ENCODE measurements around the gene KCNQ4. TPM values are rescaled to one million over a fixed set of nuclear protein-coding genes. Genes with fewer than 3 reads are reported as not detected.

The KCNQ4 gene
- polyA plus RNA-seq, 2 of the 4 experiments (the other 2 are of a cell fraction) = 0.08 to 0.17 TPM

GRCh38 chr1:40847023-40847745, 63.6 kb downstream of the KCNQ4 start:
- TF ChIP-seq ELK1 (IDR thresholded peaks at IDR 0.05; ENCODE audit: low read depth, low read length) (no peak), JUN (IDR thresholded peaks at IDR 0.05) (no peak), KDM5A (IDR thresholded peaks at IDR 0.05) (no peak), EHF (CRISPR knock-in tag; IDR thresholded peaks at IDR 0.05) (no peak)
- ATAC-seq (no peak), DNase-seq (ENCODE audit: low read depth in 1 of 2, low spot score in 1 of 2) (no peak), FAIRE-seq (no peak)
- WGBS (ENCODE audit: missing lambda C conversion rate) = 63% methylated on average over 6 of the region's 6 CpGs
- H3K27ac ChIP-seq = no peak overlapping the region
- peaks cover 13% of the 10 kb centered on the region; the same call in 2 of the 3 replicates for H3K4me1 ChIP-seq
- no peak overlapping the region for H3K4me2 ChIP-seq
- no peak overlapping the region for H3K4me3 ChIP-seq
- CTCF ChIA-PET = interaction anchor here (1.0 to 12.9 kb wide), 9 partner anchors 9 to 119 kb away, joined by 3 to 352 read pairs (median 4); partner anchors contain the start of gene CITED4
- POLR2A ChIA-PET = no interaction called here
- no peaks in the 10 kb centered on the region for H3K9me3 ChIP-seq

- FAIRE-seq (no peak), ATAC-seq (peak; percentile 89 to 91), DNase-seq (ENCODE audit: low read depth in 1 of 2, low spot score in 1 of 2) (peak; percentile 54 to 74)
- ChIA-PET POLR2A (interaction anchor here (0.9 to 5.4 kb wide), 2 partner anchors 13 to 14 kb away, joined by 3 to 35 read pairs; partner anchors contain the start of gene CITED4), CTCF (interaction anchor here (0.6 to 12.9 kb wide), 35 partner anchors 9 to 247 kb away, joined by 3 to 352 read pairs (median 4); partner anchors contain the start of genes CITED4, CTPS1 and RIMS3)
- whole genome bisulfite sequencing (ENCODE audit: missing lambda C conversion rate) = 28% methylated on average over 6 of the region's 6 CpGs
- Histone ChIP-seq H3K9me3 (no peaks in the 10 kb centered on the region), H3K4me3 (no peak overlapping the region), H3K4me2 (no peak overlapping the region), H3K27ac (peak overlapping the region; percentile 38 to 49; a peak in 3 of 6 replicates), H3K4me1 (peaks cover 13% of the 10 kb centered on the region; the same call in 2 of the 3 replicates)
- TF ChIP-seq CBX2 (IDR thresholded peaks at IDR 0.05; ENCODE audit: borderline replicate concordance, low read depth) (no peak), RAD21 (conservative IDR thresholded peaks at IDR 0.05 in 1 of 2, IDR thresholded peaks at IDR 0.05 in 1 of 2) (peak; percentile 92 to 96), CTCF (IDR thresholded peaks at IDR 0.05) (peak; percentile 75), SMC3 (IDR thresholded peaks at IDR 0.05) (peak; percentile 90), HES2 (IDR thresholded peaks at IDR 0.05) (no peak)
Measured at GRCh38 chr1:40848530-40849189, 65.1 kb downstream of the KCNQ4 start.

GRCh38 chr1:40849801-40850592, 66.4 kb downstream of the KCNQ4 start:
- ATAC-seq = peak; percentile 83 to 91
- POLR2A ChIA-PET = interaction anchor here (5.4 kb wide), 1 partner anchor 12 kb away, joined by 35 read pairs; the partner anchor contains the start of gene CITED4
- TF ChIP-seq RAD21 (conservative IDR thresholded peaks at IDR 0.05 in 1 of 2, IDR thresholded peaks at IDR 0.05 in 1 of 2) = peak; percentile 66 to 74
- TF ChIP-seq CTCF (IDR thresholded peaks at IDR 0.05) = peak; percentile 74
- TF ChIP-seq CHD4 (IDR thresholded peaks at IDR 0.05; ENCODE audit: borderline replicate concordance) = no peak
- TF ChIP-seq HOXB5 (CRISPR knock-in tag; IDR thresholded peaks at IDR 0.05) = no peak
- no peak for TF ChIP-seq REST (IDR thresholded peaks at IDR 0.05)
- no peak for TF ChIP-seq TP53 (CRISPR knock-in tag; IDR thresholded peaks at IDR 0.05)
- no peak for TF ChIP-seq JUN (IDR thresholded peaks at IDR 0.05)
- TF ChIP-seq KDM1A (IDR thresholded peaks at IDR 0.05; ENCODE audit: low read depth) = no peak
- no peak for TF ChIP-seq JUNB (IDR thresholded peaks at IDR 0.05)
- peak; percentile 61 for TF ChIP-seq MAX (IDR thresholded peaks at IDR 0.05)
- TF ChIP-seq FOSL2 (IDR thresholded peaks at IDR 0.05) = no peak
- no peak for TF ChIP-seq FOSL2 (CRISPR knock-in tag; IDR thresholded peaks at IDR 0.05)

More at GRCh38 chr1:40849801-40850592, 66.4 kb downstream of the KCNQ4 start:
- CTCF ChIA-PET = interaction anchor here (0.6 to 12.9 kb wide), 31 partner anchors 8 to 260 kb away, joined by 3 to 352 read pairs (median 5); partner anchors contain the start of genes CITED4, CTPS1 and RIMS3
- 12% methylated on average over 10 of the region's 12 CpGs for WGBS (ENCODE audit: missing lambda C conversion rate)
- Histone ChIP-seq H3K4me1 (peaks cover 13% of the 10 kb centered on the region; the same call in 2 of the 3 replicates), H3K9me3 (no peaks in the 10 kb centered on the region), H3K27ac (peak overlapping the region; percentile 44 to 52; a peak in 3 of 6 replicates), H3K4me3 (no peak overlapping the region), H3K4me2 (no peak overlapping the region)
- FAIRE-seq = no peak
- peak; percentile 57 to 61 for DNase-seq (ENCODE audit: low read depth in 1 of 2, low spot score in 1 of 2)
